ENCODE measurements around the gene OSBPL3.
"Not testable (repeated sequence)": the region's sequence is repeated elsewhere in the genome, so short reads cannot be mapped to it uniquely, and the experiment has no call there.

OSBPL3 gene, protein sequence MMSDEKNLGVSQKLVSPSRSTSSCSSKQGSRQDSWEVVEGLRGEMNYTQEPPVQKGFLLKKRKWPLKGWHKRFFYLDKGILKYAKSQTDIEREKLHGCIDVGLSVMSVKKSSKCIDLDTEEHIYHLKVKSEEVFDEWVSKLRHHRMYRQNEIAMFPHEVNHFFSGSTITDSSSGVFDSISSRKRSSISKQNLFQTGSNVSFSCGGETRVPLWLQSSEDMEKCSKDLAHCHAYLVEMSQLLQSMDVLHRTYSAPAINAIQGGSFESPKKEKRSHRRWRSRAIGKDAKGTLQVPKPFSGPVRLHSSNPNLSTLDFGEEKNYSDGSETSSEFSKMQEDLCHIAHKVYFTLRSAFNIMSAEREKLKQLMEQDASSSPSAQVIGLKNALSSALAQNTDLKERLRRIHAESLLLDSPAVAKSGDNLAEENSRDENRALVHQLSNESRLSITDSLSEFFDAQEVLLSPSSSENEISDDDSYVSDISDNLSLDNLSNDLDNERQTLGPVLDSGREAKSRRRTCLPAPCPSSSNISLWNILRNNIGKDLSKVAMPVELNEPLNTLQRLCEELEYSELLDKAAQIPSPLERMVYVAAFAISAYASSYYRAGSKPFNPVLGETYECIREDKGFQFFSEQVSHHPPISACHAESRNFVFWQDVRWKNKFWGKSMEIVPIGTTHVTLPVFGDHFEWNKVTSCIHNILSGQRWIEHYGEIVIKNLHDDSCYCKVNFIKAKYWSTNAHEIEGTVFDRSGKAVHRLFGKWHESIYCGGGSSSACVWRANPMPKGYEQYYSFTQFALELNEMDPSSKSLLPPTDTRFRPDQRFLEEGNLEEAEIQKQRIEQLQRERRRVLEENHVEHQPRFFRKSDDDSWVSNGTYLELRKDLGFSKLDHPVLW

GRCh38 chr7:24979863-24980533 lies at the start of gene OSBPL3:
Gene OSBPL3, minus strand, starts transcription at chr7:24980178. Its CDS starts 87,706 bp downstream, at chr7:24892472.
- Histone ChIP-seq H3K4me3 (ENCODE audit: low read depth in 1 of 2, low read length in 2 of 2) (peak within 1 kb of the TSS; percentile 77 to 90), H3K27ac (ENCODE audit: low read length) (peak within 1 kb of the TSS; percentile 82), H3K36me3 (ENCODE audit: control insufficient read depth in 1 of 2, insufficient read depth in 2 of 2, low read length in 2 of 2) (no peaks in the 10 kb centered on the region), H3K4me1 (ENCODE audit: control insufficient read depth in 1 of 2, insufficient read depth in 2 of 2, low read length in 2 of 2) (peaks cover 0 to 12% of the 10 kb centered on the region in 2 donors), H3K27me3 (ENCODE audit: low read depth, low read length) (no peaks in the 10 kb centered on the region), H3K9me3 (ENCODE audit: control insufficient read depth in 1 of 2, low read length in 2 of 2) (no peaks in the 10 kb centered on the region)

GRCh38 chr7:25029075-25029474 lies 49.1 kb upstream of the OSBPL3 start:
- Histone ChIP-seq H3K27ac (ENCODE audit: low read length) (no peak overlapping the region), H3K4me3 (ENCODE audit: low read depth in 1 of 2, low read length in 2 of 2) (no peak overlapping the region), H3K9me3 (ENCODE audit: control insufficient read depth in 1 of 2, low read length in 2 of 2) (no peaks in the 10 kb centered on the region), H3K27me3 (ENCODE audit: low read depth, low read length) (no peaks in the 10 kb centered on the region), H3K36me3 (ENCODE audit: control insufficient read depth in 1 of 2, insufficient read depth in 2 of 2, low read length in 2 of 2) (no peaks in the 10 kb centered on the region), H3K4me1 (ENCODE audit: control insufficient read depth in 1 of 2, insufficient read depth in 2 of 2, low read length in 2 of 2) (no peaks in the 10 kb centered on the region)

- no peak overlapping the region for H3K4me3 ChIP-seq (ENCODE audit: low read depth in 1 of 2, low read length in 2 of 2)
- H3K4me1 ChIP-seq (ENCODE audit: control insufficient read depth in 1 of 2, insufficient read depth in 2 of 2, low read length in 2 of 2): no peaks in the 10 kb centered on the region
- no peaks in the 10 kb centered on the region for H3K27me3 ChIP-seq (ENCODE audit: low read depth, low read length)
- no peaks in the 10 kb centered on the region for H3K9me3 ChIP-seq (ENCODE audit: control insufficient read depth in 1 of 2, low read length in 2 of 2)
- H3K27ac ChIP-seq (ENCODE audit: low read length): no peak overlapping the region
- H3K36me3 ChIP-seq (ENCODE audit: control insufficient read depth in 1 of 2, insufficient read depth in 2 of 2, low read length in 2 of 2): no peaks in the 10 kb centered on the region
These were observed 48.5 kb upstream of the OSBPL3 start for GRCh38 chr7:25028370-25029021.

- Histone ChIP-seq H3K9me3 (ENCODE audit: control insufficient read depth in 1 of 2, low read length in 2 of 2) (no peaks in the 10 kb centered on the region), H3K4me3 (ENCODE audit: low read depth in 1 of 2, low read length in 2 of 2) (no peak overlapping the region), H3K27ac (ENCODE audit: low read length) (no peak overlapping the region), H3K4me1 (ENCODE audit: control insufficient read depth in 1 of 2, insufficient read depth in 2 of 2, low read length in 2 of 2) (no peaks in the 10 kb centered on the region), H3K36me3 (ENCODE audit: control insufficient read depth in 1 of 2, insufficient read depth in 2 of 2, low read length in 2 of 2) (no peaks in the 10 kb centered on the region), H3K27me3 (ENCODE audit: low read depth, low read length) (no peaks in the 10 kb centered on the region)
These were observed 46.2 kb upstream of the OSBPL3 start for GRCh38 chr7:25026156-25026555.

DNA sequence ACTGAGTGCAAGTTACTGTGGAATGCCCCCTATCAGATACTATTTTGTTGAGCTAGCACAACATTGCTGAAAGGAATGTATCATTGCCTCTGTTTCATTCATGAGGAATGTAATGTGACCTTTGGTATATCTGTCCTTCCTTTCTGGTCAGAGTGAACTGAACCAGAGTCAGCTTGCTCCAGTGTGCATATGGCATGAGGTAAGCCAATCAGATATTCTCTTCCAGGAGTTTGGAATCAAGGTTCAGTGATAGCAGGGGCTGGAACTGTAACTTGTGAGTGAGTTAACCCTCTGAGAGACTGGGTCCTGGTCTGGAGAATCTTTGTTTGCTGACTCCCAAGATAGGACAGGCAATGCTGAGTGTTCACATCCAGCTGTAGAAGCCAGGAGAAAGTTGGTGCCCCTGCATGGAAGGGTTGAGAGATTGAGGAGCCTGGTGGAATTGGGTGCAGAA lies 45.3 kb upstream of the OSBPL3 start:
- no peak overlapping the region for H3K27ac ChIP-seq (ENCODE audit: low read length)
- H3K27me3 ChIP-seq (ENCODE audit: low read depth, low read length): no peaks in the 10 kb centered on the region
- no peaks in the 10 kb centered on the region for H3K9me3 ChIP-seq (ENCODE audit: control insufficient read depth in 1 of 2, low read length in 2 of 2)
- no peaks in the 10 kb centered on the region for H3K4me1 ChIP-seq (ENCODE audit: control insufficient read depth in 1 of 2, insufficient read depth in 2 of 2, low read length in 2 of 2)
- no peak overlapping the region for H3K4me3 ChIP-seq (ENCODE audit: low read depth in 1 of 2, low read length in 2 of 2)
- no peaks in the 10 kb centered on the region for H3K36me3 ChIP-seq (ENCODE audit: control insufficient read depth in 1 of 2, insufficient read depth in 2 of 2, low read length in 2 of 2)

GRCh38 chr7:25024066-25024465 lies 44.1 kb upstream of the OSBPL3 start:
- Histone ChIP-seq H3K4me3 (ENCODE audit: low read depth in 1 of 2, low read length in 2 of 2) (no peak overlapping the region), H3K27me3 (ENCODE audit: low read depth, low read length) (no peaks in the 10 kb centered on the region), H3K27ac (ENCODE audit: low read length) (no peak overlapping the region), H3K4me1 (ENCODE audit: control insufficient read depth in 1 of 2, insufficient read depth in 2 of 2, low read length in 2 of 2) (no peaks in the 10 kb centered on the region), H3K9me3 (ENCODE audit: control insufficient read depth in 1 of 2, low read length in 2 of 2) (no peaks in the 10 kb centered on the region), H3K36me3 (ENCODE audit: control insufficient read depth in 1 of 2, insufficient read depth in 2 of 2, low read length in 2 of 2) (no peaks in the 10 kb centered on the region)

- not testable (repeated sequence) for H3K27me3 ChIP-seq (ENCODE audit: low read depth, low read length); H3K4me1 ChIP-seq (ENCODE audit: control insufficient read depth in 1 of 2, insufficient read depth in 2 of 2, low read length in 2 of 2); H3K36me3 ChIP-seq (ENCODE audit: control insufficient read depth in 1 of 2, insufficient read depth in 2 of 2, low read length in 2 of 2); H3K4me3 ChIP-seq (ENCODE audit: low read depth in 1 of 2, low read length in 2 of 2); H3K9me3 ChIP-seq (ENCODE audit: control insufficient read depth in 1 of 2, low read length in 2 of 2); H3K27ac ChIP-seq (ENCODE audit: low read length)
These were observed 37.7 kb upstream of the OSBPL3 start for GRCh38 chr7:25017671-25018070.

DNA sequence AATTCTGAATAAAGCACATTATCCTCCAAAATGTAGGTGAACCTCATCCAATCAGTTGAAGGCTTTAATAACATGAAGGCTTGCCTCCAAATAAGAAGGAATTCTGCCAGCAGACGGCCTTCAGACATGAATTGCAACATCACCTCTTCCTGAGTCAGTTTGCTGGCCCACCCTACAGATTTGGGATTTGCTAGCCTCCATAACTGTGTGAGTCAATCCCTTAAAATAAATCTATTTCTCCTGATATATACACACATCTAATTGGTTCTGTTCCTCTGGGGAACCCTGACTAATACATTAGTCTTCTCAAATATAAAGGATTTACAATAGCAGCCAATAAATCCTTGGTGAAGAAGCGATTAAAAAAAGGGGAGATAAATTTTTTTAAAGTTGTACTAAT lies 34.8 kb upstream of the OSBPL3 start:
- Histone ChIP-seq H3K9me3 (ENCODE audit: control insufficient read depth in 1 of 2, low read length in 2 of 2) (no peaks in the 10 kb centered on the region), H3K36me3 (ENCODE audit: control insufficient read depth in 1 of 2, insufficient read depth in 2 of 2, low read length in 2 of 2) (no peaks in the 10 kb centered on the region), H3K4me1 (ENCODE audit: control insufficient read depth in 1 of 2, insufficient read depth in 2 of 2, low read length in 2 of 2) (no peaks in the 10 kb centered on the region), H3K27me3 (ENCODE audit: low read depth, low read length) (no peaks in the 10 kb centered on the region), H3K4me3 (ENCODE audit: low read depth in 1 of 2, low read length in 2 of 2) (no peak overlapping the region), H3K27ac (ENCODE audit: low read length) (no peak overlapping the region)

DNA sequence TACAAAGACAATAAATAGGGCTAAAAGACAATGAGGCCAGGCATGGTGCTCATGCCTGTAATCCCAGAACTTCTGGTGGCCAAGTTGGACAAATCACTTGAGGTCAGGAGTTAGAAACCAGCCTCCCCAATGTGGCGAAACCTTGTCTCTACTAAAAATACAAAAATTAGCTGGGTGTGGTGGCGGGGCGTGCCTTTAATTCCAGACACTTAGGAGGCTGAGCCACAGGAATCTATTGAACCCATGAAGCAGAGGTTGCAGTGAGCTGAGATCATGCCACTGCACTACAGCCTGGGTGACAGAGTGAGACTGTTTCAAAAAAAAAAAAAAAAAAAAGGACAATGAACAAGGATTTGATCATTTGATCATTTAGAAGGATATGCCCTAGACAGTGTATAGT lies 32.7 kb upstream of the OSBPL3 start:
- not testable (repeated sequence) for H3K27me3 ChIP-seq (ENCODE audit: low read depth, low read length); H3K9me3 ChIP-seq (ENCODE audit: control insufficient read depth in 1 of 2, low read length in 2 of 2); H3K36me3 ChIP-seq (ENCODE audit: control insufficient read depth in 1 of 2, insufficient read depth in 2 of 2, low read length in 2 of 2); H3K4me1 ChIP-seq (ENCODE audit: control insufficient read depth in 1 of 2, insufficient read depth in 2 of 2, low read length in 2 of 2); H3K4me3 ChIP-seq (ENCODE audit: low read depth in 1 of 2, low read length in 2 of 2); H3K27ac ChIP-seq (ENCODE audit: low read length)

GRCh38 chr7:25012254-25012653 lies 32.3 kb upstream of the OSBPL3 start:
- Histone ChIP-seq H3K4me1 (ENCODE audit: control insufficient read depth in 1 of 2, insufficient read depth in 2 of 2, low read length in 2 of 2) (no peaks in the 10 kb centered on the region), H3K27me3 (ENCODE audit: low read depth, low read length) (no peaks in the 10 kb centered on the region), H3K4me3 (ENCODE audit: low read depth in 1 of 2, low read length in 2 of 2) (no peak overlapping the region), H3K27ac (ENCODE audit: low read length) (no peak overlapping the region), H3K9me3 (ENCODE audit: control insufficient read depth in 1 of 2, low read length in 2 of 2) (peaks cover 0 to 3% of the 10 kb centered on the region in 2 donors), H3K36me3 (ENCODE audit: control insufficient read depth in 1 of 2, insufficient read depth in 2 of 2, low read length in 2 of 2) (no peaks in the 10 kb centered on the region)

GRCh38 chr7:25009257-25009656 lies 29.3 kb upstream of the OSBPL3 start:
- Histone ChIP-seq H3K9me3 (ENCODE audit: control insufficient read depth in 1 of 2, low read length in 2 of 2) (peaks cover 0 to 3% of the 10 kb centered on the region in 2 donors), H3K27me3 (ENCODE audit: low read depth, low read length) (no peaks in the 10 kb centered on the region), H3K27ac (ENCODE audit: low read length) (no peak overlapping the region), H3K36me3 (ENCODE audit: control insufficient read depth in 1 of 2, insufficient read depth in 2 of 2, low read length in 2 of 2) (no peaks in the 10 kb centered on the region), H3K4me1 (ENCODE audit: control insufficient read depth in 1 of 2, insufficient read depth in 2 of 2, low read length in 2 of 2) (no peaks in the 10 kb centered on the region), H3K4me3 (ENCODE audit: low read depth in 1 of 2, low read length in 2 of 2) (no peak overlapping the region)

All from muscle layer of duodenum (tissue), 2 donors.